SK-N-SH (cell line): ENCODE results near the gene SLC46A3. TPM values are rescaled to one million over a fixed set of nuclear protein-coding genes. Genes with fewer than 3 reads are reported as not detected.
"Not testable (repeated sequence)": the region's sequence is repeated elsewhere in the genome, so short reads cannot be mapped to it uniquely, and the experiment has no call there.

Experiments used
- CTCF ChIA-PET: fragments of 300-600, 350-600 bp; formaldehyde crosslinking; extraction: SDS; loops from one replicate; lab custom pipeline; 2021; lab: Yijun Ruan, JAX
- POLR2A ChIA-PET: fragments of 350-600 bp; sonication (Branson Sonifier 250); formaldehyde crosslinking; extraction: SDS; loops from one replicate; lab custom pipeline; 2020; ENCODE audit warnings: antibody characterized with exemption, inconsistent platforms; lab: Yijun Ruan, JAX
- DNase-seq: peaks from one replicate; pipeline ENCODE4 v3.0.0; 2012
- H2AFZ ChIP-seq: fragments of 200-600 bp; sonication (generic); 2 replicates; pipeline ENCODE4 v1.8.1; 2016; ENCODE audit warnings: antibody characterized with exemption, mild to moderate bottlenecking, low read depth
- H3F3A ChIP-seq: fragments of 200-600 bp; sonication (generic); replicated peaks from 2 replicates; pipeline ENCODE3; 2016; ENCODE audit warnings: antibody characterized with exemption, mild to moderate bottlenecking; ENCODE audit not compliant: insufficient read depth
- H3K27ac ChIP-seq, 2 experiments: fragments of 200-500 bp in 1 of 2; fragments of 200-600 bp in 1 of 2; sonication (Bioruptor generic) in 1 of 2; sonication (generic), shearing (Covaris generic) in 1 of 2; 2 replicates each; pipeline versions ENCODE4 v1.5.1 to v1.6.1; 2014 to 2016; ENCODE audit warnings: low read depth in 2 of 2, inconsistent platforms in 1 of 2, low read length in 1 of 2, mild to moderate bottlenecking in 1 of 2, mixed read lengths in 1 of 2
- H3K27me3 ChIP-seq: fragments of 200-600 bp; sonication (generic), shearing (Covaris generic); 2 replicates; pipeline ENCODE4 v1.6.1; 2016; ENCODE audit warnings: mixed run types; ENCODE audit not compliant: insufficient read depth
- H3K36me3 ChIP-seq, 2 experiments: fragments of 200-500 bp in 1 of 2; fragments of 200-600 bp in 1 of 2; sonication (Bioruptor generic) in 1 of 2; sonication (generic) in 1 of 2; replicated peaks in 1 of 2; 2 replicates each; pipeline versions ENCODE3 to v1.5.1; 2014 to 2016; ENCODE audit warnings: low read length in 1 of 2, mild to moderate bottlenecking in 1 of 2; ENCODE audit not compliant: insufficient read depth in 2 of 2, control insufficient read depth in 1 of 2
- H3K4me1 ChIP-seq, 2 experiments: fragments of 200-500 bp in 1 of 2; fragments of 200-600 bp in 1 of 2; sonication (Bioruptor generic) in 1 of 2; sonication (generic), shearing (Covaris generic) in 1 of 2; 2 replicates each; pipeline versions ENCODE4 v1.5.1 to v1.6.1; 2014 to 2016; ENCODE audit warnings: low read depth in 1 of 2, low read length in 1 of 2, mixed run types in 1 of 2; ENCODE audit not compliant: insufficient read depth in 2 of 2, control insufficient read depth in 1 of 2
- H3K4me2 ChIP-seq: fragments of 200-600 bp; sonication (generic), shearing (Covaris generic); 2 replicates; pipeline ENCODE4 v1.6.1; 2017; ENCODE audit warnings: mixed run types
- H3K4me3 ChIP-seq, 2 experiments: fragments of 200-500 bp in 1 of 2; fragments of 200-600 bp in 1 of 2; sonication (Bioruptor generic) in 1 of 2; sonication (generic), shearing (Covaris generic) in 1 of 2; 2 replicates each; pipeline versions ENCODE4 v1.5.1 to v1.8.1; 2014 to 2016; ENCODE audit warnings: low read depth in 2 of 2, inconsistent platforms in 1 of 2, low read length in 1 of 2, mild to moderate bottlenecking in 1 of 2, mixed read lengths in 1 of 2, moderate library complexity in 1 of 2
- H3K79me2 ChIP-seq: fragments of 200-600 bp; sonication (generic); 2 replicates; pipeline ENCODE4 v1.8.1; 2017; ENCODE audit warnings: mild to moderate bottlenecking; ENCODE audit not compliant: insufficient read depth
- H3K9ac ChIP-seq: fragments of 200-600 bp; sonication (generic); 2 replicates; pipeline ENCODE4 v1.6.1; 2017; ENCODE audit warnings: mixed run types
- H3K9me2 ChIP-seq: fragments of 200-600 bp; sonication (generic); 2 replicates; pipeline ENCODE4 v1.6.1; 2017; ENCODE audit warnings: mixed run types
- H3K9me3 ChIP-seq: fragments of 200-600 bp; sonication (generic); 2 replicates; pipeline ENCODE4 v1.6.1; 2017; ENCODE audit warnings: mixed run types, mild to moderate bottlenecking, moderate library complexity
- H4K20me1 ChIP-seq: fragments of 200-600 bp; sonication (generic); 2 replicates; pipeline ENCODE4 v1.6.1; 2017; ENCODE audit warnings: mild to moderate bottlenecking, mixed run types; ENCODE audit not compliant: insufficient read depth
- EP300 ChIP-seq, 2 experiments: IDR thresholded peaks; 2 replicates each; pipeline versions ENCODE4 v1.4.0 to v1.6.1; 2012; ENCODE audit warnings: borderline replicate concordance in 1 of 2, low read depth in 1 of 2, low read length in 1 of 2
- GATA2 ChIP-seq: sonication (generic); formaldehyde crosslinking; IDR thresholded peaks from 2 replicates; pipeline ENCODE4 v1.5.0; 2020; ENCODE audit warnings: mild to moderate bottlenecking, missing genetic modification reagents
- NFIC ChIP-seq: IDR thresholded peaks from 2 replicates; pipeline ENCODE4 v1.4.0; 2012; ENCODE audit warnings: borderline replicate concordance
- PBX3 ChIP-seq: IDR thresholded peaks from 2 replicates; pipeline ENCODE4; 2012
- RAD21 ChIP-seq: IDR thresholded peaks from 2 replicates; pipeline ENCODE4 v1.6.1; 2012; ENCODE audit warnings: mild to moderate bottlenecking, low read length
- RCOR1 ChIP-seq: fragments of 150-350 bp; IDR thresholded peaks from 2 replicates; pipeline ENCODE4 v1.6.1; 2017; ENCODE audit warnings: antibody characterized with exemption, low read length
- SIN3A ChIP-seq: IDR thresholded peaks from 2 replicates; pipeline ENCODE4 v1.6.1; 2012; ENCODE audit warnings: low read depth, mild to moderate bottlenecking, low read length, moderate library complexity, borderline replicate concordance
- TAF1 ChIP-seq: IDR thresholded peaks from 2 replicates; pipeline ENCODE4 v1.6.1; 2012; ENCODE audit warnings: low read depth, mild to moderate bottlenecking, low read length, moderate library complexity, borderline replicate concordance
- USF1 ChIP-seq: IDR thresholded peaks from 2 replicates; pipeline ENCODE4 v1.4.0; 2012; ENCODE audit warnings: low read depth, borderline replicate concordance
- WGBS: methylation state at CpG from one replicate; pipeline ENCODE4 v1.1.6; 2017; ENCODE audit warnings: low lambda C conversion rate; 5-methylcytosine and 5-hydroxymethylcytosine counted together
- polyA plus RNA-seq, 3 experiments: library from polyadenylated mRNA; depleted of rRNA; stranded (reverse); fragments of >200 nt; gene quantifications; 2 replicates each; pipeline ENCODE4 v1.2.3, GENCODE V29; 2012

SLC46A3 gene
- polyA plus RNA-seq, 1 of the 3 experiments (the other 2 are of a cell fraction), result 2.0 TPM

GRCh38 chr13:28697441-28697840 is 21.3 kb downstream of the SLC46A3 start:
- no peak for TF ChIP-seq RAD21
- TF ChIP-seq RCOR1, result no peak
- no peak for TF ChIP-seq SIN3A
- TF ChIP-seq EP300 (IDR thresholded peaks at IDR 0.05; ENCODE audit: borderline replicate concordance in 1 of 2, low read depth in 1 of 2, low read length in 1 of 2), result no peak
- TF ChIP-seq TAF1, result no peak
- TF ChIP-seq NFIC, result no peak
- TF ChIP-seq, all 33 proteins: peak for 0
- H2AFZ ChIP-seq, result no peak overlapping the region
- no peak overlapping the region for H3K4me2 ChIP-seq
- ChIA-PET POLR2A (no interaction called here), CTCF (no interaction called here)
- no peak overlapping the region for H3K9ac ChIP-seq
- H3K9me3 ChIP-seq, result no peaks in the 10 kb centered on the region
- H3K27ac ChIP-seq, result no peak overlapping the region
- H3K27me3 ChIP-seq, result 0 out of 2 replicates have a peak, but pooled peaks cover 8% of the 10 kb centered on the region
- no peaks in the 10 kb centered on the region for H3F3A ChIP-seq
- no peak for DNase-seq
- no peaks in the 10 kb centered on the region for H3K9me2 ChIP-seq
- no peaks in the 10 kb centered on the region for H4K20me1 ChIP-seq
- H3K79me2 ChIP-seq, result no peaks in the 10 kb centered on the region
- H3K4me3 ChIP-seq, result no peak overlapping the region
- no peaks in the 10 kb centered on the region; a peak in 1 of 4 replicates for H3K4me1 ChIP-seq
- H3K36me3 ChIP-seq, result no peaks in the 10 kb centered on the region
- 92% methylated on average over 1 of the region's 1 CpG for WGBS

GRCh38 chr13:28693605-28694491 is 24.9 kb downstream of the SLC46A3 start:
- CTCF ChIA-PET, H3K4me1 ChIP-seq, H3K79me2 ChIP-seq, H3K9me2 ChIP-seq, DNase-seq, POLR2A ChIA-PET, H3K27me3 ChIP-seq, H3K9ac ChIP-seq, H3F3A ChIP-seq, H3K9me3 ChIP-seq, H3K36me3 ChIP-seq, H3K27ac ChIP-seq, H4K20me1 ChIP-seq: not testable (repeated sequence)
- Histone ChIP-seq H3K4me3 (peak overlapping the region in 1 of 2 experiments; percentile 34; a peak in 2 of 4 replicates), H2AFZ (peak overlapping the region; percentile 78), H3K4me2 (peak overlapping the region; percentile 61)
- 3% methylated on average over 8 of the region's 11 CpGs for WGBS

GRCh38 chr13:28685892-28686291 is 32.9 kb downstream of the SLC46A3 start:
- no peaks in the 10 kb centered on the region for H3K27me3 ChIP-seq
- POLR2A ChIA-PET, result no interaction called here
- H3K9me2 ChIP-seq, result no peaks in the 10 kb centered on the region
- H3K9me3 ChIP-seq, result no peaks in the 10 kb centered on the region
- H3K79me2 ChIP-seq, result no peaks in the 10 kb centered on the region
- WGBS, result 36% methylated on average over 3 of the region's 3 CpGs
- no peak overlapping the region for H2AFZ ChIP-seq
- H3K9ac ChIP-seq, result no peak overlapping the region
- no peak overlapping the region for H3K27ac ChIP-seq
- H3K36me3 ChIP-seq, result no peaks in the 10 kb centered on the region
- peaks cover 3% of the 10 kb centered on the region for H3F3A ChIP-seq
- no peaks in the 10 kb centered on the region for H4K20me1 ChIP-seq
- no peak overlapping the region for H3K4me3 ChIP-seq
- TF ChIP-seq PBX3, result no peak
- TF ChIP-seq USF1, result no peak
- TF ChIP-seq GATA2, result no peak
- TF ChIP-seq NFIC, result no peak
- H3K4me2 ChIP-seq, result no peak overlapping the region
- no peaks in the 10 kb centered on the region for H3K4me1 ChIP-seq
- no peak for DNase-seq
- CTCF ChIA-PET, result no interaction called here
